ENCODE results near the gene SLC14A1. TPM values are rescaled to one million over a fixed set of nuclear protein-coding genes. Genes with fewer than 3 reads are reported as not detected.

Gene SLC14A1
- total RNA-seq, 4 donors from 2014 or later, result 1.2 to 15.1 (median 8.2) TPM

DNA sequence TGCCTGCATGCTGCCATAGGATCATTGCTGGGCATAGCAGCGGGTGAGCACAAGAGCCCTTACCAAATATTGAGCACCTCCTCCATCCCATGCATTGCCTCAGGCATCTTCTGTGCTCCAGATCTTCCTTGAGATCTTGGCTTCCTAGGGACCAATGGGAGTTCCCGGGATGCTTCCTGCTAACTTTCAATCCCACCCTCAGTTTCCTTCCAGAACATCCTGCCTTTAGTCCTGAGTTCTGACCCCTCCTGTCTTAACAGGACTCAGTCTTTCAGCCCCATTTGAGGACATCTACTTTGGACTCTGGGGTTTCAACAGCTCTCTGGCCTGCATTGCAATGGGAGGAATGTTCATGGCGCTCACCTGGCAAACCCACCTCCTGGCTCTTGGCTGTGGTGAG, 15.3 kb downstream of the SLC14A1 start:
- TF ChIP-seq, protein P1, sequence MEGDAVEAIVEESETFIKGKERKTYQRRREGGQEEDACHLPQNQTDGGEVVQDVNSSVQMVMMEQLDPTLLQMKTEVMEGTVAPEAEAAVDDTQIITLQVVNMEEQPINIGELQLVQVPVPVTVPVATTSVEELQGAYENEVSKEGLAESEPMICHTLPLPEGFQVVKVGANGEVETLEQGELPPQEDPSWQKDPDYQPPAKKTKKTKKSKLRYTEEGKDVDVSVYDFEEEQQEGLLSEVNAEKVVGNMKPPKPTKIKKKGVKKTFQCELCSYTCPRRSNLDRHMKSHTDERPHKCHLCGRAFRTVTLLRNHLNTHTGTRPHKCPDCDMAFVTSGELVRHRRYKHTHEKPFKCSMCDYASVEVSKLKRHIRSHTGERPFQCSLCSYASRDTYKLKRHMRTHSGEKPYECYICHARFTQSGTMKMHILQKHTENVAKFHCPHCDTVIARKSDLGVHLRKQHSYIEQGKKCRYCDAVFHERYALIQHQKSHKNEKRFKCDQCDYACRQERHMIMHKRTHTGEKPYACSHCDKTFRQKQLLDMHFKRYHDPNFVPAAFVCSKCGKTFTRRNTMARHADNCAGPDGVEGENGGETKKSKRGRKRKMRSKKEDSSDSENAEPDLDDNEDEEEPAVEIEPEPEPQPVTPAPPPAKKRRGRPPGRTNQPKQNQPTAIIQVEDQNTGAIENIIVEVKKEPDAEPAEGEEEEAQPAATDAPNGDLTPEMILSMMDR (IDR thresholded peaks at IDR 0.05), result no peak
- no peak for ATAC-seq (ENCODE audit: low FRiP score)
- DNase-seq (ENCODE audit: low spot score), result no peak

DNA sequence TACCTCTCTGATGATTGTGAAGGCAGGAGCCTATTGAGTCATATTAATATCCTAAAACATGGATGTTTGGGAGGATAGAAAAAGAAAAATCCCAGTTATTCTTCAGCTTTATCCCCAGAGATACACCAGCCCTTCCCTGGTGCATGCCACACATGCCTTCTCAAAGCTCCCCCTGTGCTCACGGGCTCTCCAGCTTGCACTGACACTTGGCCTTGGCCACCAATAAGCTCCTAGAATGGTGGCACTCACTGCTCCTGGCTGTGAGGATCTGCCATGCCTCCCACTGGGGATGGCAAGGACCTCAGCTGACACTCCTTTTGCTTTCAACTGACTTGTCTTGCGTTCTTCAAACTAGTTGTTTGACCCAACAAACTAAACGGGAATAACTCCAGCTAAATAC, 15.9 kb downstream of the SLC14A1 start:
- no peak for ATAC-seq (ENCODE audit: low FRiP score)
- DNase-seq (ENCODE audit: low spot score), result no peak
- TF ChIP-seq, protein P1 (IDR thresholded peaks at IDR 0.05), result no peak

DNA sequence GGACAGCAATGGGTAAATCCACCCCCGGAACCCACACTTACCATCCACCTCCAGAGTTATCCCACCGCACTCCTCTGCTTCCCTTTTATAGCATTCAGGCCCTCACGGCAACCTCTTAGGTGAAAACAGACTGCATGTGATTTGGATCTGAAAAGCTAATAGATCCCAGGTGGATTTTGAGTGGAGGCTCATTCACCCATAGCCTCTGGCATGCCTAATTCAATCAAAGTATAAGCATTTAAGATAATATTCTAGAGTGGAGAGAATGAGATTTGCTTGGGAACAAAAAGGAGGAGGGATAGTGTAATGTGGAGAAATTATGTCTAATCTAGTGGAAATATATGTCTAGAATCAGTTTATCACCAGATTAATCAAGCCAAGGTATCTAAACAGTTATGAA, 17.1 kb downstream of the SLC14A1 start:
- TF ChIP-seq, protein P1 (IDR thresholded peaks at IDR 0.05), result no peak
- DNase-seq (ENCODE audit: low spot score) (no peak), ATAC-seq (ENCODE audit: low FRiP score) (no peak)

DNA sequence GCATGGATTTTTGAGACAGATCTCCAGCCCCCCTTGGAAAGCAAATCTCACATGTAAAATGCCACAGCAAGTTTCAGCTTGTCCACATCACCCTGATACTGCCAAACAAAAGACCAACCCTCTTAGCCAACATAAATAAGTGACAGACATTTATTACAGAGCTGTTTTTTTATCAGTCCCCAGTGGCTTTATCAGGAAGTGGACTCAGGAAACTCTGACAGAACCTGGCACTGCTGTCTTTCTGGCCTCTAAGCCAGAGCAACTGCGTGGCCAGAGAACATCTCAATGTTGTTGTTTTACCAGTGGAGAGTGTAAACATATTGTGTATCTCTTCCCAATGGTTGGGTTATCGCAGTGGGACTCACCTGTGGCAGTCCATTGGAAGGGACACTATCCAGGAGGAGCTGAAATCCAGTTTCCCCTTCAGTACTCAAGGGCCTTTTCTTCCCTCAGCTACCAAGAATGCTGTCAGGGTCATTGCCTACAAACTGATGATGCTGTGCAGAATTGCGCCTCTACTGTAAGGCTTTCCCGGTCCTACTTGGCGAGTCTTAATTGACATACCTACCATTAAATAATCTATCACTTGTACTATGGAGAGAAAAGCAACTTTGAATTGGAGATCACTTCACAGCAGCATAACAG, 22.0 kb downstream of the SLC14A1 start:
- DNase-seq (ENCODE audit: low spot score), result no peak
- no peak for ATAC-seq (ENCODE audit: low FRiP score)
- TF ChIP-seq, protein P1 (IDR thresholded peaks at IDR 0.05), result no peak

DNA sequence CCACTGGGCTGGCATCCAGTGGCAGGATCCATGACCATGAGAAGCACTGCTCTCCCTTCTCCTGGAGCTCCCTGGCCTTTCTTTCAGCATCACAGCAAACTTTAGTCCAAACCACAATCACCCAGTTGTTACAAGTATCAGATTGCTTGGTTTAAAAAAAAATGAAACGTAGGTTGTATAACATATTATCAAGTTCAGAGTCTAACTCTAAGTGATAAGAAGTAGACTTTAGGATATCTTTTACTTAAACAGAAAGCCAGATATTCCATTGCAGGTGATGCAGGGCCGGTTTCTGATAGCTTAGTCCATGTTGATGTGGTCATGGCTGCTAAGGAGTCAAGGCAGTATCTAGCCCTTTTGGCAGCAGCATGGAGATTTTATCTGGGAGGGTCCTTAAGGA, 24.5 kb downstream of the SLC14A1 start:
- no peak for ATAC-seq (ENCODE audit: low FRiP score)
- TF ChIP-seq, protein P1 (IDR thresholded peaks at IDR 0.05), result no peak
- DNase-seq (ENCODE audit: low spot score), result no peak

- ATAC-seq (ENCODE audit: low FRiP score) (no peak), DNase-seq (ENCODE audit: low spot score) (no peak)
- TF ChIP-seq, protein P1 (IDR thresholded peaks at IDR 0.05), result no peak
Measured at GRCh38 chr18:45749918-45750689, 26.1 kb downstream of the SLC14A1 start.

GRCh38 chr18:45751766-45752165, 27.8 kb downstream of the SLC14A1 start:
- DNase-seq (ENCODE audit: low spot score) (no peak), ATAC-seq (ENCODE audit: low FRiP score) (no peak)
- TF ChIP-seq, protein P1 (IDR thresholded peaks at IDR 0.05), result no peak
